Measurements from ENCODE around the gene PTRH2. TPM values are rescaled to one million over a fixed set of nuclear protein-coding genes. Genes with fewer than 3 reads are reported as not detected.
A peak's percentile ranks its signal among the peaks of the same experiment; 100 is the strongest.
"Not testable (repeated sequence)": the region's sequence is repeated elsewhere in the genome, so short reads cannot be mapped to it uniquely, and the experiment has no call there.

PTRH2 gene
- 10 to 100 TPM; 11.7 to 60.2 (median 14.9) TPM for total RNA-seq

GRCh38 chr17:59707149-59707970, at the start of gene PTRH2, which contains the start of gene VMP1:
TSS of gene PTRH2 (minus strand) at chr17:59707430. CDS start at chr17:59697978, 9,452 bp downstream.
TSS of gene VMP1 (plus strand) at chr17:59707654. CDS start at chr17:59731447, 23,793 bp downstream.
- peak; percentile 91 to 98 (median 98) for DNase-seq
- Histone ChIP-seq H3K36me3 (no peaks in the 10 kb centered on the region), H3K27me3 (no peaks in the 10 kb centered on the region), H3K27ac (peak within 1 kb of the TSS; percentile 81 to 98 (median 94)), H3K4me1 (peaks cover 0 to 41% (median 12%) of the 10 kb centered on the region in 4 donors), H3K9me3 (no peaks in the 10 kb centered on the region), H3K4me3 (peak within 1 kb of the TSS; percentile 67 to 87 (median 82))
- TF ChIP-seq POLR2A (IDR thresholded peaks at IDR 0.05), result peak; percentile 92 to 94
- TF ChIP-seq, protein P1, sequence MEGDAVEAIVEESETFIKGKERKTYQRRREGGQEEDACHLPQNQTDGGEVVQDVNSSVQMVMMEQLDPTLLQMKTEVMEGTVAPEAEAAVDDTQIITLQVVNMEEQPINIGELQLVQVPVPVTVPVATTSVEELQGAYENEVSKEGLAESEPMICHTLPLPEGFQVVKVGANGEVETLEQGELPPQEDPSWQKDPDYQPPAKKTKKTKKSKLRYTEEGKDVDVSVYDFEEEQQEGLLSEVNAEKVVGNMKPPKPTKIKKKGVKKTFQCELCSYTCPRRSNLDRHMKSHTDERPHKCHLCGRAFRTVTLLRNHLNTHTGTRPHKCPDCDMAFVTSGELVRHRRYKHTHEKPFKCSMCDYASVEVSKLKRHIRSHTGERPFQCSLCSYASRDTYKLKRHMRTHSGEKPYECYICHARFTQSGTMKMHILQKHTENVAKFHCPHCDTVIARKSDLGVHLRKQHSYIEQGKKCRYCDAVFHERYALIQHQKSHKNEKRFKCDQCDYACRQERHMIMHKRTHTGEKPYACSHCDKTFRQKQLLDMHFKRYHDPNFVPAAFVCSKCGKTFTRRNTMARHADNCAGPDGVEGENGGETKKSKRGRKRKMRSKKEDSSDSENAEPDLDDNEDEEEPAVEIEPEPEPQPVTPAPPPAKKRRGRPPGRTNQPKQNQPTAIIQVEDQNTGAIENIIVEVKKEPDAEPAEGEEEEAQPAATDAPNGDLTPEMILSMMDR (IDR thresholded peaks at IDR 0.05), result no peak

GRCh38 chr17:59756236-59756818, 49.1 kb upstream of the PTRH2 start:
- TF ChIP-seq, protein P1 (IDR thresholded peaks at IDR 0.05), result no peak
- TF ChIP-seq POLR2A (IDR thresholded peaks at IDR 0.05), result no peak
- DNase-seq, result no peak
- Histone ChIP-seq H3K4me3 (no peak overlapping the region), H3K4me1 (peaks cover 0 to 22% (median 0%) of the 10 kb centered on the region in 4 donors), H3K27ac (peak overlapping the region in 3 of 4 donors; percentile 15 to 62 (median 48)), H3K36me3 (peaks cover 0 to 8% (median 0%) of the 10 kb centered on the region in 3 donors), H3K9me3 (no peaks in the 10 kb centered on the region), H3K27me3 (no peaks in the 10 kb centered on the region)

DNA sequence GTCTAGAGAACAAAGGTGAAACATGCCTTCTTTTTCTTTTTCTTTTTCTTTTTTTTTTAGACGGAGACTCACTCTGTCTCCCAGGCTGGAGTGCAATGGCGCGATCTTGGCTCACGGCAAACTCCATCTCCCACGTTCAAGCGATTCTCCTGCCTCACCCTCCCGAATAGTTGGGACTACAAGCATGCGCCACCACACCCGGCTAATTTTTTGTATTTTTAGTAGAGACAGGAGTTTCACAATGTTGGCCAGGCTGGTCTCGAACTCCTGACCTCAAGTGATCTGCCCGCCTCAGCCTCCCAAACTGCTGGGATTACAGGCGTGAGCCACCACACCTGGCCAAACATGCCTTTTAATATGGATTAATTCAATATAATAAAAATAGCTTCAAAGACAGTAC, 47.8 kb upstream of the PTRH2 start:
- Histone ChIP-seq H3K27ac (peak overlapping the region in 3 of 4 donors; percentile 6 to 62 (median 12)), H3K4me1 (peaks cover 0 to 22% (median 0%) of the 10 kb centered on the region in 4 donors)
- not testable (repeated sequence) for H3K27me3 ChIP-seq, H3K9me3 ChIP-seq, DNase-seq, H3K36me3 ChIP-seq, H3K4me3 ChIP-seq

DNA sequence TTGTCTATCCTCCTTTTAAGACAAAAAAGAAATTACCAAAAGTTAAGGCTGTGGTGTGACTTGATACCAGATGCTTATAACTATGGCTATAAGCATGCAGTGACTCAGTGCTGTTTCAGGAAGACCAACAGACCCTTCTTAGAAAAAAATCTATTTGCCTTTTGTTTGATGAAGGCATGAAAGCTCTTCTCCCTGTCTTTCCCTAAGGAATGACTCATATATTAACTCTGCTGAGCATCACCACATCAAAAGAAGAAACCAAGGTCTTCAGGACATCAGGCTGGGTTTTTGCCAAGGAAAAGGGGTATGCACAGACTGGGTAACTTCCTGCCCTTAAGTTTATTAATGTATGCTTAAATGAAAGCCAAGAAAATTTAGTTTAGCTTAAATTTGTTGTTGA, 47.3 kb upstream of the PTRH2 start:
- Histone ChIP-seq H3K36me3 (no peaks in the 10 kb centered on the region), H3K4me1 (peaks cover 0 to 22% (median 0%) of the 10 kb centered on the region in 4 donors), H3K27me3 (no peaks in the 10 kb centered on the region), H3K27ac (peak overlapping the region; percentile 5 to 62 (median 8)), H3K9me3 (no peaks in the 10 kb centered on the region), H3K4me3 (no peak overlapping the region)
- no peak for DNase-seq
- TF ChIP-seq POLR2A (IDR thresholded peaks at IDR 0.05), result no peak
- TF ChIP-seq, protein P1 (IDR thresholded peaks at IDR 0.05), result no peak

GRCh38 chr17:59753522-59754467, 46.6 kb upstream of the PTRH2 start:
- H3K4me3 ChIP-seq, result peak overlapping the region in 1 of 4 donors; percentile 19
- no peaks in the 10 kb centered on the region for H3K36me3 ChIP-seq
- H3K27ac ChIP-seq, result peak overlapping the region; percentile 5 to 62 (median 8)
- no peaks in the 10 kb centered on the region for H3K27me3 ChIP-seq
- H3K4me1 ChIP-seq, result peaks cover 0 to 22% (median 0%) of the 10 kb centered on the region in 4 donors
- TF ChIP-seq POLR2A (IDR thresholded peaks at IDR 0.05), result no peak
- TF ChIP-seq, protein P1 (IDR thresholded peaks at IDR 0.05), result peak; percentile 47 to 94 (median 86)
- H3K9me3 ChIP-seq, result no peaks in the 10 kb centered on the region
- DNase-seq, result no peak
